Measurements from ENCODE around the gene XPO1. TPM values are rescaled to one million over a fixed set of nuclear protein-coding genes. Genes with fewer than 3 reads are reported as not detected.

XPO1 gene
- total RNA-seq, 1 donor from 2014 or later, result 89.1 TPM

DNA sequence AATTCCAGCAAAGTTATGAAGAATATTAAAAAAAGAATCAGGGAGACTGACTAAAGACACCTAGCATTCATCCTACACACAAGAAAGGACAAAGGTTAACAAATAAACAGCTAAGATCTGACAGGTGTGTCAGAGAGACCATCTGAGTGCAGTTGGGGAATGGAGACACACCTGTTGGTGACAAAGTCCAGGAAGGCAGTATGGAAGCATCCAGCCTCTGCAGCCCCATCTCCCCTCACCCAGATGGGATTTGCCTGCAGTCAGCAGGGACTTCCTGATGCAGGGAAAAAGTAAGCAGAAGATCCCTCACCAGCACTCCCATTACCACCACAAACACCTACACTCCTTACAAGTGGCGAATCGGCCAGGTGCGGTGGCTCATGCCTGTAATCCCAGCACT lies 105.2 kb downstream of the XPO1 start:
- TF ChIP-seq POLR2AphosphoS5 (IDR thresholded peaks at IDR 0.05; ENCODE audit: insufficient read depth in 1 of 2, low read depth in 1 of 2) (no peak), POLR2A (IDR thresholded peaks at IDR 0.05) (no peak)
- TF ChIP-seq, protein P1, sequence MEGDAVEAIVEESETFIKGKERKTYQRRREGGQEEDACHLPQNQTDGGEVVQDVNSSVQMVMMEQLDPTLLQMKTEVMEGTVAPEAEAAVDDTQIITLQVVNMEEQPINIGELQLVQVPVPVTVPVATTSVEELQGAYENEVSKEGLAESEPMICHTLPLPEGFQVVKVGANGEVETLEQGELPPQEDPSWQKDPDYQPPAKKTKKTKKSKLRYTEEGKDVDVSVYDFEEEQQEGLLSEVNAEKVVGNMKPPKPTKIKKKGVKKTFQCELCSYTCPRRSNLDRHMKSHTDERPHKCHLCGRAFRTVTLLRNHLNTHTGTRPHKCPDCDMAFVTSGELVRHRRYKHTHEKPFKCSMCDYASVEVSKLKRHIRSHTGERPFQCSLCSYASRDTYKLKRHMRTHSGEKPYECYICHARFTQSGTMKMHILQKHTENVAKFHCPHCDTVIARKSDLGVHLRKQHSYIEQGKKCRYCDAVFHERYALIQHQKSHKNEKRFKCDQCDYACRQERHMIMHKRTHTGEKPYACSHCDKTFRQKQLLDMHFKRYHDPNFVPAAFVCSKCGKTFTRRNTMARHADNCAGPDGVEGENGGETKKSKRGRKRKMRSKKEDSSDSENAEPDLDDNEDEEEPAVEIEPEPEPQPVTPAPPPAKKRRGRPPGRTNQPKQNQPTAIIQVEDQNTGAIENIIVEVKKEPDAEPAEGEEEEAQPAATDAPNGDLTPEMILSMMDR (IDR thresholded peaks at IDR 0.05), result no peak
- H3K27ac ChIP-seq, result no peak overlapping the region
- H3K36me3 ChIP-seq, result no peaks in the 10 kb centered on the region
- no peaks in the 10 kb centered on the region for H3K27me3 ChIP-seq
- no peak overlapping the region for H3K4me3 ChIP-seq
- intact Hi-C loops (cut with DNase I), result no loop called here
- H3K4me1 ChIP-seq, result peaks cover 19% of the 10 kb centered on the region
- DNase-seq (ENCODE audit: extremely low spot score in 2 of 2), result no peak
- no peaks in the 10 kb centered on the region for H3K9me3 ChIP-seq

DNA sequence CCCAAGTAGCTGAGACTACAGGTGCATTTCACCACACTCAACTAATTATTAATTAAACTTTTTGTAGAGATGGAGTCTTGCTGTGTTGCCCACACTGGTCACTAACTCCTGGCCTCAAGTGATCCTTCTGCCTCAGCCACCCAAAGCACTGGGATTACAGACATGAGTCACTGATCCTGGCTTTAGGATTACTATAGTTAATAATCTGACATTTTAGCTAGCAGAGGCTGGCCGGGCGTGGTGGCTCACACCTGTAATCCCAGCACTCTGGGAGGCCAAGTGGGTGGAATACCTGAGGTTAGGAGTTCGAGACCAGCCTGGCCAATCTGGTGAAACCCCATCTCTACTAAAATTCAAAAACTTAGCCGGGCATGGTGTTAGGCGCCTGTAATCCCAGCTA lies 106.8 kb downstream of the XPO1 start:
- Histone ChIP-seq H3K4me3 (no peak overlapping the region), H3K9me3 (no peaks in the 10 kb centered on the region), H3K27ac (no peak overlapping the region), H3K4me1 (peaks cover 24% of the 10 kb centered on the region), H3K27me3 (no peaks in the 10 kb centered on the region), H3K36me3 (no peaks in the 10 kb centered on the region)
- TF ChIP-seq POLR2AphosphoS5 (IDR thresholded peaks at IDR 0.05; ENCODE audit: insufficient read depth in 1 of 2, low read depth in 1 of 2) (no peak), POLR2A (IDR thresholded peaks at IDR 0.05) (no peak)
- TF ChIP-seq, protein P1 (IDR thresholded peaks at IDR 0.05), result no peak
- intact Hi-C loops (cut with DNase I), result no loop called here
- DNase-seq (ENCODE audit: extremely low spot score in 2 of 2), result no peak

Other genes with a start within 250 kb of the XPO1 start
- 117 TPM for gene USP34, start 67.3 kb downstream of the XPO1 start, total RNA-seq

All from vagina (tissue), 2 donors.